HG03097 (cell line): ENCODE results near the gene TFEB.

Experiments used
- ATAC-seq: cut with Tn5 transposase; IDR thresholded peaks from one replicate; pipeline ENCODE4 v1.9.1; 2021; ENCODE audit not compliant: unreplicated experiment, low FRiP score

Gene TFEB

DNA sequence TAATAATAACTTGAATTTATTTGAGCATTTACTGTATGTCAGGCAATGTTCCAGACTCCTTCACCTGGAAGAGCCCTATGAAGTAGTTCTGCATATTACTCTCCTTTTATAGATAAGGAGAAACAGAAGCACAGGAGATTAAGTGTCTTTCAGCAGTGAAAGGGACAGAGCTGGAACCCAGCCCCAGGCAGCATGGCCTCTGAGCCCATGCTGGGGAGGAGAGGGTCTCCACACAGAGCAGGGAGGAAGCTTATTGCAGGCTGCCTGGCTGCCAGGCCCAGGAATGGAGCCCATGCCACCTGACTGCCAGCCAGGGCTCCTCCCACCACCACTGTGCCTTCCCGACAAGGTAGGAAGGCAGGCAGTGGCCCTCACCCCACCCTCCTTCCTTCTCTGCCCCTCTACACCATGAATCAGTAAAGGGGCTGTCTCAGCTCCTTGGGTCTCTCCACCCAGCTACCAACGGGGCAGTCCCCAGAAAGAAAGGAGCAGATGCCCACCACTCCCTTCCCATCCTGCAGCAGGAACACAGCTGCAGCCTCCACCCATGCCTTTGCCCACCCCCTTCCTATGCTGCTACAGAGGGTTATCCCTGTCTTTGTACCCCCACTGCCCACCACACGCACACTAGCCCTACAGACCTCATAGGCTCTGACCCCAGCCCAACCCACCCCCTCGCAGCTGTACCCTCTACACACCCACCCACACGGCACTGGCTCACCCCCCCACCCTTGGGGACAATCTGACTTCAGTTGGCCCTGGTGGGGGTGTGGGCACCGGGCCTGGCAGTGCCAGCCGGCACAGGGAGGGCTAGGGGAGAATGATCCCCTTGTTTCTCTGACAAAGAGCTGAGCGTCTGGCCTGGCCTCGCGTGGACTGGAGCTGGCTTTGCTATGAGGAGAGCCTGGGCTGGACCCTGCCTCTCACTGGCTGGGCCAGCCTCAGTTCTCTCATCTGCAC is 41.8 kb downstream of the TFEB start:
- no peak for ATAC-seq

DNA sequence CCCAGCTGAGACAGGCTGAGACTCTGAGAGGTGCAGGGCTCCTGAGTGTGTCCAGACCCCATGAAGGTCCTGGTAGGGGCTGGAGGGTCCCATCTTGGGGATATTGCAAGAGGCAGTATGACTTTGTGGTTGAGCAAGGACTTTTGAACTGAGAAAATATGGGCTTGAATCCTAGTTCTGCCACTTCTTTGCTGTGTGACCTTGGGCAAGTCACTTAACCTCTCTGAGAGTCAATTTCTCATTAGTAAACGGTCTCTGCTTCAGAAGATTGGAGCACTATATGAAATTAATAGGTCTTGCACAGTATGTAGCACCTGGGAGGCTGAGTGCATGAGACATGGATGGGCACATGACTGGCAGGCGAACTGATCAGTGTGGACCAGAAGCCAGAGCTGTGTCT is 42.7 kb downstream of the TFEB start:
- ATAC-seq: no peak

- no peak for ATAC-seq
Observed at GRCh38 chr6:41692080-41692675, 43.2 kb downstream of the TFEB start.

- no peak for ATAC-seq
Observed at GRCh38 chr6:41691426-41692079, 43.9 kb downstream of the TFEB start.

DNA sequence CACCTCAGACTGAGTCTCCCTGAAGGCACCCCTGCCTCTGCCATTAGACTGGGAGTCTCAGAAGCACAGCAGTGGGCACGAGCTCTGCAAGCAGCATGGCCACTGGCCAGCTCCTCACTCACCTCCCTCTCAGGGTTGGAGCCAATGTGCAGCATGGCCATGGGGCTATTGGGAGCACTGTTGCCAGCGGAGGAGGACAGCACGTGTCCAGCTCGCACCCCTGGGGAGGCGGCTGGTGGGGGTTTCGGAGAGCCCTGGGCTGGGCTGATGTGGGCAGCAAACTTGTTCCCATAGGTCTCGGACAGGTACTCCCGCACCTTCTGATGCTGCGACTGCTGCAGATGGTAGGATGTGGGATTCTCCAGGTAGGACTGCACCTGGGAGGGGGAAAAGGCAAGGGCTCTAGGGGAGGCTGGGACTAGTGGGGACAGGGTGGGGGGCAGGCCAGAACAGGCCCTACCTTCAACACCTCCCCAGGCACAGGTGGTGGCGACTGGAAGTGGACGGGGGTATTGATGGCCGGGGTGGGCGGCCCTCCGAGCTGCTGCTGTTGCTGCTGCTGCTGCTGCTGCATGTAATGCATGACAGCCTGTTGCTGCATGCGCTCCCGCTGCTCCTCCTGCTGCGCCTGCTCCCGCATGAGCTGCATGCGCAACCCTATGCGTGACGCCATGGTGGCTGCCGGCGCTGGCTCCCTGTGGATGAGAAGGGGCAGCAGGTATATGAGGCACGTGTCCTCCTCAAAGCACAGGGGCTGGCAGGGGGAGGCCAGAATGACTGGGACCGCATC is 44.7 kb downstream of the TFEB start:
- ATAC-seq: no peak

GRCh38 chr6:41689171-41690008 is 46.0 kb downstream of the TFEB start:
- no peak for ATAC-seq

DNA sequence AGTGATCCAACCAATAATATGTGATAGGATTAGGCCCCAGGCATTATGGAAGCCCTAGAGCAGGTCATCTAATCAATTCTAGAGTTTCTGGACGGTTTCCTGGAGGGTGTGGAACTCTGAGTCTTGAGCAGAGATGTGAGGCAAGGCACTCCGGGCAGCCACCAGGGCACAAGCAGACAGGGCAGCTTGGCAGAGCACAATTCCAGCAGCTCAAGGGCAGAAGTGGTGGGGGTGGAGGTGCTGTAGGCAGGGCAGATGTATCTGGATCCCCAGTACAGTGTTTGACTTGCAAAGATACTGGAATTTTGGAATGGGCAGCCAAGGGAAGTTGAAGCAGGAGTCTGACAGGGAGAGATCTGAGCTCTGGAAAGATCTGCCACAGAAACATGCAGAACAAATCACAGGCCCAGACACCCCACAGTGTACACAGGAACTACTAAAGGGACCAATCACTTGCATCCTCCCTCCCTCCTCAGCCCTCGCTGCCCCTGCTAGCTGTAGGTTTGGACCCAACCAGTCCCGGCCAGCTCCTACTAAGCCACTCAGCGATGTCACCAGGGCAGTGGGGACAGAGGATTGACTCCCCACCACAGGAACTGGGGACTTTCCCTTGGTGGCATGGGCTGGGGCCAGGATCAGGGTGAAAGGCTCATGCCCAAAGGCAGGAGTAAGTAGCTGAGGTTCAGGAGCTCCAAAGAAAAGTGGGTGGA is 47.0 kb downstream of the TFEB start:
- ATAC-seq: no peak

DNA sequence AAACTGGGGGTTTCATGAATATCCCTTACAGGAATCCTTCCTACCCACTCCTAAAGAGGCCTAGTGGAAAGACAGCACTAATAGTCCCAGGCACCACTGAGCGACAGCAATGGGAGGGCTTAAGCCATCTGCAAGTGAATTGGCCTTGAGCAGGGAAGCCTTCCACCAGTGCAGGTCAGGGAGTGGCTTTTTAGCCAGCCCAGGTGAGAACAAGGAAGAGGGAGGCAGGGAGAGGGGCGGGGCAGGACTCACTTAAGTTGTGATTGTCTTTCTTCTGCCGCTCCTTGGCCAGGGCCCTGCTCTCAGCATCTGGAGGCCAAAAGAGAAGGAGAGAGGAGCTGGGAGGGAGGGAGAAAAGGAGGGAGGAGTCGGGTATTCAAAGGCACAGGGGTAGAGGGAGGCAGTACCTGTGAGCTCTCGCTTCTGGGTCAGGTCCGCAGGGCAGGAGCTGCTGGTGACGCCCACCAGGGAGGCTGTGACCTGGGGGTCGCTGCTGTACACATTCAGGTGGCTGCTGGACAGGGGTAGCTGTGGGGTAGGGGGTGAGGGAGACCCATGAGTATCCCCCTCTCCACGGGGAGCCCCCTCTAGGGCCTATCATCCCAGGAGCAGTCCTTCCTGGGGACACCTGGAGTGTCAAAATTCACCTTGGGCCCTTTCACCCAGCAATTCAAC is 47.8 kb downstream of the TFEB start:
- no peak for ATAC-seq

- no peak for ATAC-seq
Observed at GRCh38 chr6:41685641-41686380, 49.6 kb downstream of the TFEB start.

DNA sequence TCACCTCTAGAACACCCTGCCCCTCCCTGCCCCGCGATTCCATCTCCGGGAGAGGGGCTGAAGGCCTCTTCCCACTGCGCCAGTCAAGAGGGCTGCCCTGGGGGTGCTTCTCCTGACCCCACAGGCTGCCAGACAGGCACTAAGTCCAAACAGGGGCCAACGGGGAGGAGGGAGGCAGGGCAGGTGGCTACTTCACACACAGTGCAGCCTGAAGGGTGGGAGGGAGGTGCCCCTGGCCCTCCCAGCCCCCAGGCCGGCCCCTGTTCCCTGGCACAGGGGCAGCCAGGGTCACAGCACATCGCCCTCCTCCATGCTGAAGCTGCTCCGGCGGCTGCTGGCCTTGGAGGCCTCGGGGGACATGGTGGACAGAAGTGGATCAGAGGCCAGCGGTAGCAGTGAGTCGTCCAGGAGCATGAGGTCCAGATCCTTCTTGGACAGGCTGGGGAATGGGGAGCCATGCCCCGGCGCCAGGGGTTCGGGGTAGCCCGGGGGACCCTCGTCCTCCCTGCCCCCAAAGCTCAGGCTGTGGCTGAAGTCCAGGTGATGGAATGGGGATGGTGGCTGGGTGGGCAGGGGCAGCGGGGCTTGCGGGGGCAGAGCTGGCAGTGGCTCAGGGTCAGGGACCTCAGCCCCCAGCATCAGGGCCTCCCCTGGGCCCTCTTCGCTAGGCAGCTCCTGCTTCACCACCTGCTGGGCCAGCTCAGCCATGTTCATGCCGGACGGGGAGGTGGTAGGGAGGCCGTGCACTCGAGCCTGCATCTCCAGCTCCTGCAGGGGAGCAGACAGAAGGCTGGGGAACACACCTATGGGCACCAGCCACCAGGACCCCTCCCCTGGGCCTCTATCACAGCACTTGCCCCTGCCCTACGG is 50.9 kb downstream of the TFEB start:
- ATAC-seq: no peak

GRCh38 chr6:41683523-41684310 is 51.7 kb downstream of the TFEB start:
- no peak for ATAC-seq

GRCh38 chr6:41683273-41683522 is 52.2 kb downstream of the TFEB start:
- ATAC-seq: no peak

GRCh38 chr6:41682497-41683272 is 52.7 kb downstream of the TFEB start:
- no peak for ATAC-seq

DNA sequence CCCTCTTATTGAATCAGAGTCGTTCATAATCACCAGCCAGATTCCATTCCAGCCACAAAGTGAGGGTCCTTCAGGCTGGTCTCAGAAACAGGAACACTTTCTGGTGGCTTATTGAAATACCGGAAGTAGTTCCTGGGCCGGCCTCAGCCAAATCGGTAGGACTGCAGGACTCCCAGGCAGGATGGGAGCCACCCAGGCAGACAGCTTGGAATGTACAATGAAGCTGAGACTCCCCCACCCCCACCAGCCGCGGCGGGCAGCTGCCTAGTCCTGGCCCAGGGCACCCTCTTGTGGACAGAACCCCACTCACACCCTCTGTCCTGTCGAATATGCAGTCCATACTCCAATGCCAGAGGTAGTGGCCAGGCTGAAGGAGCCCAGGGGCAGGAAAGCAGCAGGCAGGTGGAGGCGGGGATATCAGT is 53.3 kb downstream of the TFEB start:
- ATAC-seq: no peak

DNA sequence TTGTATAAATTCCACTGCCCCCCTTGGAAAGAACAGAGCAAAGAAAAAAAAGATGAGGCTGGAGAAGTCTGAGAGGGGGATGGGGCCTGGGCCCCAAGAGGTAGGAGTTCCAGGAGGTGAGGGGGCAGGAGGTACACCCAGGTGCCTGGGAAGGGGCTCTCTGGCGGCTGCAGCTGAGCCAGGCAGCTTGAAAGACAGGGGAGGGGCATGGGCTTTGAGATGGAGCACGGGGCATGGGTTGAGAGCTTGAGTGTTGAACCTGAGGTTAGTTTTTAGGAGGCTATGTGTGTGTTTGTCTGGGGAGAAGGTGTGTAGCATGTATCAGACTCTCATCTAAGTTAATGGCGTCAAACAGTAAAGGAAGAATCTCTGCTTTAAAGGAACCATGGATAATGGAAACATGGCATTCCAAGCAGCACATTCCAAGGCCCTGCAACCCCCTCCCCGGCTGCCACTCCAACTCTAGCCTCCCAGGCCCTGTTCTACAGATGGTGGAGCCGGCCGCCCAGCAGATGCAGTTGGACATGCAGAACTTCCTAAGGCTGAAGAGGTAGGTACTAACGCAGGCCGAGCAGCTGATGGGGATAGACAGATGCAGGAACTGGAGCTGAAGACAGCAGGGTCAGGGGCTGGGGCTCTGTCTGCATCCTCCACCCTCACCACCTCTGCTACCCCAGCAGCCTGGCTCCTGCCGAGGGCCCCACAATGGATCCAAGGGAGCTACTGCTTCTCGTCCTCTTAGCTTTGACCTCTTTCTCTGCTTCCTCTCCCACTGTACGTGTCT is 55.0 kb downstream of the TFEB start:
- no peak for ATAC-seq
